GM12878 (cell line): ENCODE measurements around the gene MAD1L1. TPM values are rescaled to one million over a fixed set of nuclear protein-coding genes. Genes with fewer than 3 reads are reported as not detected.

ENCODE experiments used
- ATAC-seq: fragments of 200-7000 bp; cut with Tn5 transposase; 3 replicates; pipeline ENCODE4 v1.9.1; 2020; ENCODE audit warnings: mild to moderate bottlenecking, moderate library complexity
- BruUV-seq: library from RNA; stranded (reverse); fragments of 400-500 nt; replicated peaks from 2 replicates; lab custom pipeline; 2021; lab: Mats Ljungman, UMichigan
- CTCF ChIA-PET: fragments of 300-600 bp; sonication (Branson Sonifier 250); formaldehyde crosslinking; extraction: SDS; loops from one replicate; lab custom pipeline; 2021; ENCODE audit warnings: inconsistent platforms; lab: Yijun Ruan, JAX
- POLR2A ChIA-PET: fragments of 350-600 bp; formaldehyde crosslinking; extraction: SDS; loops from one replicate; lab custom pipeline; 2021; ENCODE audit warnings: inconsistent platforms; lab: Charles Lee
- RAD21 ChIA-PET: fragments of 300-600 bp; sonication (Branson Sonifier 250); formaldehyde crosslinking; loops from one replicate; lab custom pipeline; 2023; ENCODE audit warnings: antibody characterized with exemption; ENCODE audit not compliant: unreplicated experiment; lab: Charles Lee
- SMC1A ChIA-PET: fragments of 300-600 bp; sonication (Branson Sonifier 250); formaldehyde crosslinking; loops from one replicate; lab custom pipeline; 2023; ENCODE audit not compliant: unreplicated experiment, uncharacterized antibody; lab: Charles Lee
- DNase-seq: peaks from one replicate; pipeline ENCODE4 v3.0.0-alpha.2; 2011; ENCODE audit warnings: low read depth, low spot score
- FAIRE-seq: peaks from 3 replicates; lab custom pipeline; 2011; peaks lifted over from hg19 to GRCh38; lab: Jason Lieb, UNC
- H2AFZ ChIP-seq: 2 replicates; pipeline ENCODE4 v1.6.0; 2011; ENCODE audit warnings: low read depth, low read length, control low read depth; ENCODE audit not compliant: control insufficient read depth
- H3K27ac ChIP-seq: 2 replicates; pipeline ENCODE4 v1.5.1; 2011; ENCODE audit warnings: control low read depth; ENCODE audit not compliant: control insufficient read depth, insufficient read depth
- H3K27me3 ChIP-seq, 2 experiments: replicated peaks in 1 of 2; 2 replicates each; pipeline versions ENCODE4 v1.6.0 to v1.6.1; 2011; ENCODE audit warnings: low read length in 1 of 2; ENCODE audit not compliant: control insufficient read depth in 2 of 2, insufficient read depth in 2 of 2
- H3K36me3 ChIP-seq, 2 experiments: 2 replicates each; pipeline ENCODE4 v1.5.1; 2011; ENCODE audit warnings: low read length in 1 of 2; ENCODE audit not compliant: control insufficient read depth in 2 of 2, insufficient read depth in 2 of 2
- H3K4me1 ChIP-seq: 2 replicates; pipeline ENCODE4 v1.6.1; 2011; ENCODE audit warnings: mild to moderate bottlenecking, low read length, moderate library complexity, mixed read lengths; ENCODE audit not compliant: control insufficient read depth, insufficient read depth
- H3K4me2 ChIP-seq: 2 replicates; pipeline ENCODE4 v1.6.0; 2011; ENCODE audit warnings: control low read depth; ENCODE audit not compliant: control insufficient read depth, insufficient read depth
- H3K4me3 ChIP-seq: fragments of 200-600 bp; sonication (generic); 2 replicates; pipeline ENCODE4 v1.5.1; 2016
- H3K79me2 ChIP-seq: 2 replicates; pipeline ENCODE4 v1.6.0; 2011; ENCODE audit warnings: low read length; ENCODE audit not compliant: control insufficient read depth, insufficient read depth
- H3K9ac ChIP-seq: 2 replicates; pipeline ENCODE4 v1.8.0; 2011; ENCODE audit warnings: low read length, control low read depth, mixed read lengths; ENCODE audit not compliant: control insufficient read depth, insufficient read depth
- H3K9me3 ChIP-seq: replicated peaks from 3 replicates; pipeline ENCODE4 v1.5.1; 2011; ENCODE audit warnings: mild to moderate bottlenecking, low read length; ENCODE audit not compliant: control insufficient read depth, insufficient read depth
- H4K20me1 ChIP-seq: 2 replicates; pipeline ENCODE4 v1.6.0; 2011; ENCODE audit not compliant: control insufficient read depth, insufficient read depth
- ESRRA ChIP-seq: IDR thresholded peaks from 2 replicates; pipeline ENCODE4 v1.6.1; 2012; ENCODE audit warnings: mild to moderate bottlenecking, low read length, improper control_type of control experiment
- GATAD2B ChIP-seq: fragments of 450-650 bp; conservative IDR thresholded peaks from 2 replicates; pipeline ENCODE4 v1.6.1; 2017; ENCODE audit warnings: low read depth, mild to moderate bottlenecking, moderate library complexity
- JUND ChIP-seq: IDR thresholded peaks from 2 replicates; pipeline ENCODE4 v1.6.1; 2012; ENCODE audit warnings: low read depth, mild to moderate bottlenecking, low read length, improper control_type of control experiment, moderate library complexity
- MYC ChIP-seq: IDR thresholded peaks from 2 replicates; pipeline ENCODE4 v1.6.1; 2011; ENCODE audit warnings: mild to moderate bottlenecking, low read length, moderate library complexity, inconsistent platforms; ENCODE audit not compliant: insufficient read depth, insufficient replicate concordance, insufficient read length, severe bottlenecking
- RAD51 ChIP-seq: fragments of 450-650 bp; IDR thresholded peaks from 2 replicates; pipeline ENCODE4 v1.6.1; 2016; ENCODE audit warnings: moderate library complexity, mild to moderate bottlenecking, inconsistent platforms
- RBBP5 ChIP-seq: fragments of 200-600 bp; sonication (generic); conservative IDR thresholded peaks from 2 replicates; pipeline ENCODE4 v1.6.1; 2016
- SP1 ChIP-seq: IDR thresholded peaks from one replicate; pipeline ENCODE4 v1.6.1; 2011; ENCODE audit warnings: low read depth, low read length
- STAT3 ChIP-seq: IDR thresholded peaks from 2 replicates; pipeline ENCODE4 v1.6.1; 2011; ENCODE audit warnings: low read depth, low read length, improper control_type of control experiment
- YBX1 ChIP-seq: fragments of 450-650 bp; IDR thresholded peaks from 2 replicates; pipeline ENCODE4 v1.6.1; 2016; ENCODE audit warnings: antibody characterized with exemption
- WGBS: methylation state at CpG from one replicate; pipeline ENCODE4 v1.1.6; 2016; ENCODE audit warnings: low lambda C conversion rate; ENCODE audit not compliant: insufficient replicate concordance, insufficient coverage; ENCODE audit errors: missing lambda C conversion rate; 5-methylcytosine and 5-hydroxymethylcytosine counted together
- in situ Hi-C: fragments of 300-500 bp; cut with MboI; formaldehyde crosslinking; loops from 9 replicates; pipeline ENCODE4 v1.14.3; 2018; ENCODE audit warnings: mixed read lengths
- intact Hi-C: fragments of 100-400 bp; cut with micrococcal nuclease; formaldehyde crosslinking; loops from one replicate; pipeline ENCODE4 v1.14.2; 2022; ENCODE audit not compliant: unreplicated experiment
- polyA plus RNA-seq, 11 experiments: library from polyadenylated mRNA; depleted of rRNA in 4 of 11; unstranded in 6 of 11; stranded (reverse) in 5 of 11; fragments of >200 nt; fragmentation: Nextera tagmentation in 4 of 11; fragmentation: Illumina TruSeq in 1 of 11; extraction: Ambion mirVana in 4 of 11; extraction: Trizol in 1 of 11; gene quantifications; 1 replicate in 1 of 11; 2 replicates in 10 of 11; pipeline versions ENCODE4 v1.2.1 to v1.2.3, GENCODE V29; 2011 to 2016; ENCODE audit warnings: inconsistent platforms in 2 of 11, missing spikeins in 2 of 11, low read depth in 1 of 11
- total RNA-seq, 4 experiments: library from RNA; depleted of rRNA in 3 of 4; stranded (reverse); fragments of >200 nt in 3 of 4; fragmentation: Illumina TruSeq in 1 of 4; extraction: Trizol in 1 of 4; gene quantifications; 2 replicates each; pipeline versions ENCODE4 v1.2.1 to v1.2.3, GENCODE V29; 2013 to 2021
- TF ChIP-seq, protein P1 (sequence below): fragments of 450-650 bp; IDR thresholded peaks from 2 replicates; pipeline ENCODE4 v1.6.1; 2017; ENCODE audit warnings: mild to moderate bottlenecking
- TF ChIP-seq, protein P2 (sequence below): fragments of 450-650 bp; conservative IDR thresholded peaks from 2 replicates; pipeline ENCODE4 v1.6.1; 2017; ENCODE audit warnings: mild to moderate bottlenecking, moderate library complexity

Gene MAD1L1
- total and polyA plus RNA-seq, 10 of the 15 experiments (the other 5 are each of a cell fraction or from before 2014, with no cell fraction given), result 2.2 to 76.8 (median 38.3) TPM

- WGBS, result 93% methylated on average over 12 of the region's 13 CpGs
- Histone ChIP-seq H3K4me1 (no peaks in the 10 kb centered on the region), H3K27ac (no peak overlapping the region), H3K9me3 (no peaks in the 10 kb centered on the region; the same call in 2 of the 3 replicates), H2AFZ (no peak overlapping the region), H4K20me1 (no peaks in the 10 kb centered on the region), H3K79me2 (no peaks in the 10 kb centered on the region), H3K27me3 (no peaks in the 10 kb centered on the region), H3K4me2 (no peak overlapping the region), H3K9ac (no peak overlapping the region), H3K4me3 (no peak overlapping the region), H3K36me3 (peaks cover 0 to 19% of the 10 kb centered on the region in 2 experiments; a peak in 2 of 4 replicates)
- RAD21 ChIA-PET, result interaction anchor here (1.0 kb wide), 1 partner anchor 130 kb away, joined by 3 read pairs; no protein-coding TSS in a partner anchor
- ATAC-seq (no peak), FAIRE-seq (no peak), DNase-seq (no peak)
- TF ChIP-seq MYC (no peak), GATAD2B (no peak), JUND (no peak), YBX1 (no peak), STAT3 (no peak)
- intact Hi-C loops (no loop called here), in situ Hi-C loops (no loop called here)
- SMC1A ChIA-PET, result no interaction called here
- CTCF ChIA-PET, result interaction anchor here (1.5 kb wide), 1 partner anchor 34 kb away, joined by 5 read pairs; no protein-coding TSS in a partner anchor
- POLR2A ChIA-PET, result no interaction called here
- BruUV-seq, result no TSS peak
Measured at GRCh38 chr7:2065528-2065927, 167.2 kb downstream of the MAD1L1 start.

DNA sequence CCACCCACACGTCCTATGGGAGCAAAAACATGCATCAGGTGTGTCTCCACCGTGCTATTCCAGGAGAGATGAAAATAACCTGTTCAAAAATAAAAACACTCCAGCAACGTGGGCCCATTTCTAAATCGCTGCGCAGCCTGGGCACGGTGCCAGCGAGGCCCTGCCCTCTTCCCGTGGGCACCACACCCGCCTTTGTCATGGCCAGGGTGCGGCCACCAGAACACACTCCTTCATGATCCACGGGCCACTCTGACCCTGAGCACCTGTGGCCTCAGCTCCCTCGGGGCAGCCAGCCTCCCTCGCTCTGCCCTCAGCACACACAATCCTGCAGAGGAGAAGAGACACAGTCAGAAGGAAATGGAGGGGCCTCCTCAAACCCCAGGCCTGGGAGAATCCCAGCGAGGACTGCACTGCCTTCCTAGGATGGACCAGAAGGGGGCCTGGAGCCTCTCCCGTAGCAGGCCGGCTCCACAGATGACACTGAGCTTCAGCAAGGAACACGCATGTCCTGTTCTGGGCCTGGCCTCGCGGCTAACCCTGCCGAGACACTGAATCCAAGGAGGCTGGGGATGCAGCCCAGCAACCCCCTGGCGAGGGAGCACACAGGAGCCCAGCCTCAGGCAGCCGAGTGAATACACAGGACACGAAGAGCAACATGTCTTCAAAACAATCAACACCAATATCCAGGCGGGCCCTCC is 169.0 kb downstream of the MAD1L1 start:
- Histone ChIP-seq H3K79me2 (no peaks in the 10 kb centered on the region), H3K9ac (no peak overlapping the region), H2AFZ (no peak overlapping the region), H3K27me3 (no peaks in the 10 kb centered on the region), H3K4me2 (no peak overlapping the region), H3K4me3 (no peak overlapping the region), H3K27ac (no peak overlapping the region), H3K36me3 (peaks cover 0 to 16% of the 10 kb centered on the region in 2 experiments; a peak in 2 of 4 replicates), H3K4me1 (no peaks in the 10 kb centered on the region), H3K9me3 (peaks cover 7% of the 10 kb centered on the region; the same call in 1 of the 3 replicates), H4K20me1 (no peaks in the 10 kb centered on the region)
- DNase-seq (no peak), ATAC-seq (no peak), FAIRE-seq (no peak)
- ChIA-PET RAD21 (no interaction called here), POLR2A (no interaction called here), CTCF (no interaction called here), SMC1A (no interaction called here)
- in situ Hi-C loops (no loop called here), intact Hi-C loops (no loop called here)
- WGBS, result 73% methylated on average over 24 of the region's 24 CpGs
- BruUV-seq, result no TSS peak
- TF ChIP-seq RAD51 (no peak), SP1 (no peak), RBBP5 (no peak), ESRRA (no peak), YBX1 (no peak)
- TF ChIP-seq, protein P1, sequence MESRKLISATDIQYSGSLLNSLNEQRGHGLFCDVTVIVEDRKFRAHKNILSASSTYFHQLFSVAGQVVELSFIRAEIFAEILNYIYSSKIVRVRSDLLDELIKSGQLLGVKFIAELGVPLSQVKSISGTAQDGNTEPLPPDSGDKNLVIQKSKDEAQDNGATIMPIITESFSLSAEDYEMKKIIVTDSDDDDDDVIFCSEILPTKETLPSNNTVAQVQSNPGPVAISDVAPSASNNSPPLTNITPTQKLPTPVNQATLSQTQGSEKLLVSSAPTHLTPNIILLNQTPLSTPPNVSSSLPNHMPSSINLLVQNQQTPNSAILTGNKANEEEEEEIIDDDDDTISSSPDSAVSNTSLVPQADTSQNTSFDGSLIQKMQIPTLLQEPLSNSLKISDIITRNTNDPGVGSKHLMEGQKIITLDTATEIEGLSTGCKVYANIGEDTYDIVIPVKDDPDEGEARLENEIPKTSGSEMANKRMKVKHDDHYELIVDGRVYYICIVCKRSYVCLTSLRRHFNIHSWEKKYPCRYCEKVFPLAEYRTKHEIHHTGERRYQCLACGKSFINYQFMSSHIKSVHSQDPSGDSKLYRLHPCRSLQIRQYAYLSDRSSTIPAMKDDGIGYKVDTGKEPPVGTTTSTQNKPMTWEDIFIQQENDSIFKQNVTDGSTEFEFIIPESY, result no peak
- TF ChIP-seq, protein P2, sequence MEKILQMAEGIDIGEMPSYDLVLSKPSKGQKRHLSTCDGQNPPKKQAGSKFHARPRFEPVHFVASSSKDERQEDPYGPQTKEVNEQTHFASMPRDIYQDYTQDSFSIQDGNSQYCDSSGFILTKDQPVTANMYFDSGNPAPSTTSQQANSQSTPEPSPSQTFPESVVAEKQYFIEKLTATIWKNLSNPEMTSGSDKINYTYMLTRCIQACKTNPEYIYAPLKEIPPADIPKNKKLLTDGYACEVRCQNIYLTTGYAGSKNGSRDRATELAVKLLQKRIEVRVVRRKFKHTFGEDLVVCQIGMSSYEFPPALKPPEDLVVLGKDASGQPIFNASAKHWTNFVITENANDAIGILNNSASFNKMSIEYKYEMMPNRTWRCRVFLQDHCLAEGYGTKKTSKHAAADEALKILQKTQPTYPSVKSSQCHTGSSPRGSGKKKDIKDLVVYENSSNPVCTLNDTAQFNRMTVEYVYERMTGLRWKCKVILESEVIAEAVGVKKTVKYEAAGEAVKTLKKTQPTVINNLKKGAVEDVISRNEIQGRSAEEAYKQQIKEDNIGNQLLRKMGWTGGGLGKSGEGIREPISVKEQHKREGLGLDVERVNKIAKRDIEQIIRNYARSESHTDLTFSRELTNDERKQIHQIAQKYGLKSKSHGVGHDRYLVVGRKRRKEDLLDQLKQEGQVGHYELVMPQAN, result no peak
